Measurements from ENCODE around the gene EDC4. TPM values are rescaled to one million over a fixed set of nuclear protein-coding genes. Genes with fewer than 3 reads are reported as not detected.

The EDC4 gene
- total and polyA plus RNA-seq, 2 experiments from 2014 or later = 39.6 to 98.5 TPM

GRCh38 chr16:67915831-67916723, 43.2 kb downstream of the EDC4 start (continued):
- no peak for TF ChIP-seq ZNF462 (CRISPR knock-in tag; IDR thresholded peaks at IDR 0.05)
- TF ChIP-seq POLR2AphosphoS5 (IDR thresholded peaks at IDR 0.05; ENCODE audit: low read depth) = no peak

- Histone ChIP-seq H3K4me2 (no peak overlapping the region), H2AFZ (no peak overlapping the region), H4K20me1 (replicated peaks; ENCODE audit: insufficient read depth) (no peaks in the 10 kb centered on the region; the same call in 1 of the 2 replicates), H3K36me3 (ENCODE audit: insufficient read depth) (no peaks in the 10 kb centered on the region), H3K4me3 (no peak overlapping the region), H3K27ac (ENCODE audit: low read depth) (no peak overlapping the region), H3F3A (replicated peaks; ENCODE audit: low read depth) (no peaks in the 10 kb centered on the region), H3K9me2 (ENCODE audit: insufficient read depth) (no peaks in the 10 kb centered on the region), H3K79me2 (replicated peaks; ENCODE audit: insufficient read depth) (no peaks in the 10 kb centered on the region), H3K27me3 (ENCODE audit: insufficient read depth) (no peaks in the 10 kb centered on the region), H3K4me1 (ENCODE audit: insufficient read depth) (peaks cover 18% of the 10 kb centered on the region)
- DNase-seq (ENCODE audit: low spot score) (no peak), ATAC-seq (no peak)
- Mint-ChIP-seq H3K27me3 (ENCODE audit: insufficient read depth, low read depth, poor library complexity) (peaks cover 3% of the 10 kb centered on the region), H3K4me1 (peaks cover 29% of the 10 kb centered on the region), H3K4me3 (no peak overlapping the region; the same call in 2 of the 3 replicates), H3K27ac (peak overlapping the region; percentile 26), H3K9me3 (no peaks in the 10 kb centered on the region), H3K36me3 (ENCODE audit: low read depth) (peaks cover 4% of the 10 kb centered on the region; the same call in 2 of the 3 replicates)
- TF ChIP-seq ZNF114 (CRISPR knock-in tag; IDR thresholded peaks at IDR 0.05) (no peak), ETS1 (IDR thresholded peaks at IDR 0.05) (no peak), CTCF (conservative IDR thresholded peaks at IDR 0.05; ENCODE audit: low read depth in 2 of 2) (no peak), CREB1 (CRISPR knock-in tag; IDR thresholded peaks at IDR 0.05; ENCODE audit: low read depth) (no peak), EZH2 (IDR thresholded peaks at IDR 0.05; ENCODE audit: low read depth, unreplicated experiment) (no peak), JUNB (IDR thresholded peaks at IDR 0.05; ENCODE audit: unreplicated experiment) (no peak), NANOG (IDR thresholded peaks at IDR 0.05; ENCODE audit: borderline replicate concordance) (no peak), ZNF331 (CRISPR knock-in tag; IDR thresholded peaks at IDR 0.05; ENCODE audit: low read depth) (no peak)
These were observed 44.4 kb downstream of the EDC4 start for GRCh38 chr16:67917140-67917851.

Measured in GM23338 (cell line).